Measurements from ENCODE around the gene MUCL3.
"Not testable (repeated sequence)": the region's sequence is repeated elsewhere in the genome, so short reads cannot be mapped to it uniquely, and the experiment has no call there.

MUCL3 gene

GRCh38 chr6:30983439-30983838, 42.7 kb downstream of the MUCL3 start, which contains the start of gene MUC21:
MUC21 (plus strand) TSS chr6:30983718; CDS start chr6:30983959, 241 bp downstream.
- no peak for DNase-seq (ENCODE audit: low read depth)

GRCh38 chr6:30985490-30985889, 44.7 kb downstream of the MUCL3 start:
- DNase-seq (ENCODE audit: low read depth) = no peak

GRCh38 chr6:30987304-30987703, 46.5 kb downstream of the MUCL3 start:
- no peak for DNase-seq (ENCODE audit: low read depth)

GRCh38 chr6:30988209-30988825, 47.5 kb downstream of the MUCL3 start:
- no peak for DNase-seq (ENCODE audit: low read depth)

GRCh38 chr6:30990422-30991086, 49.8 kb downstream of the MUCL3 start:
- DNase-seq (ENCODE audit: low read depth) = no peak

- DNase-seq (ENCODE audit: low read depth) = no peak
Measured at GRCh38 chr6:30991891-30992290, 51.1 kb downstream of the MUCL3 start.

GRCh38 chr6:30997301-30997700, 56.5 kb downstream of the MUCL3 start:
- no peak for DNase-seq (ENCODE audit: low read depth)

GRCh38 chr6:30998785-30999184, 58.0 kb downstream of the MUCL3 start:
- DNase-seq (ENCODE audit: low read depth) = no peak

- not testable (repeated sequence) for DNase-seq (ENCODE audit: low read depth)
Measured at GRCh38 chr6:31000067-31000860, 59.5 kb downstream of the MUCL3 start.

GRCh38 chr6:31001281-31001888, 60.6 kb downstream of the MUCL3 start:
- DNase-seq (ENCODE audit: low read depth) = no peak

- no peak for DNase-seq (ENCODE audit: low read depth)
Measured at GRCh38 chr6:31002471-31002870, 61.7 kb downstream of the MUCL3 start.
